SK-N-SH treated with all-trans-retinoic acid at 6 μM for 48 hours (cell line): ENCODE data around the gene GGNBP2.

Experiments used
- ATAC-seq: fragments of 200-7000 bp; cut with Tn5 transposase; 3 replicates; pipeline ENCODE4 v1.9.1; 2020; ENCODE audit warnings: mild to moderate bottlenecking, moderate library complexity
- BACH2 ChIP-seq: fragments of 250-450 bp; sonication (Bioruptor Pico); IDR thresholded peaks from 2 replicates; pipeline ENCODE4 v1.9.0; 2021; ENCODE audit warnings: mild to moderate bottlenecking, borderline replicate concordance
- CSDC2 ChIP-seq: fragments of 250-450 bp; sonication (Bioruptor Pico); IDR thresholded peaks from 2 replicates; pipeline ENCODE4 v1.5.0; 2020; ENCODE audit warnings: mild to moderate bottlenecking, moderate library complexity
- ESRRG ChIP-seq: fragments of 250-450 bp; sonication (Bioruptor Pico); IDR thresholded peaks from 2 replicates; pipeline ENCODE4 v1.6.1; 2021; ENCODE audit warnings: mild to moderate bottlenecking
- GLIS3 ChIP-seq: fragments of 250-450 bp; sonication (Bioruptor Pico); IDR thresholded peaks from 2 replicates; pipeline ENCODE4 v1.5.0; 2020; ENCODE audit warnings: mild to moderate bottlenecking, moderate library complexity
- ISL1 ChIP-seq: fragments of 250-450 bp; sonication (Bioruptor Pico); IDR thresholded peaks from 2 replicates; pipeline ENCODE4 v2.1.2; 2022; ENCODE audit warnings: mild to moderate bottlenecking, moderate library complexity
- OSR1 ChIP-seq: fragments of 250-450 bp; sonication (Bioruptor Pico); IDR thresholded peaks from 2 replicates; pipeline ENCODE4 v1.8.0; 2022; ENCODE audit warnings: moderate library complexity, mild to moderate bottlenecking, inconsistent platforms
- PPARA ChIP-seq: fragments of 250-450 bp; sonication (Bioruptor Pico); IDR thresholded peaks from 2 replicates; pipeline ENCODE4 v1.5.0; 2020; ENCODE audit warnings: mild to moderate bottlenecking, borderline replicate concordance
- RARB ChIP-seq: fragments of 250-450 bp; sonication (Bioruptor Pico); IDR thresholded peaks from 2 replicates; pipeline ENCODE4 v1.8.0; 2021; ENCODE audit warnings: mild to moderate bottlenecking, moderate library complexity
- SNAI2 ChIP-seq: fragments of 250-450 bp; sonication (Bioruptor Pico); IDR thresholded peaks from 2 replicates; pipeline ENCODE4 v1.5.0; 2020; ENCODE audit warnings: mild to moderate bottlenecking, moderate library complexity
- TCF4 ChIP-seq: fragments of 250-450 bp; sonication (Bioruptor Pico); IDR thresholded peaks from 2 replicates; pipeline ENCODE4 v1.8.0; 2021; ENCODE audit warnings: mild to moderate bottlenecking, moderate library complexity, borderline replicate concordance
- TOX ChIP-seq: fragments of 250-450 bp; sonication (Bioruptor Pico); IDR thresholded peaks from 2 replicates; pipeline ENCODE4 v1.8.0; 2021; ENCODE audit warnings: mild to moderate bottlenecking, moderate library complexity, borderline replicate concordance
- ZFP30 ChIP-seq: fragments of 450-650 bp; formaldehyde crosslinking; IDR thresholded peaks from 2 replicates; pipeline ENCODE4 v1.5.0; 2022; ENCODE audit warnings: mild to moderate bottlenecking, moderate library complexity
- ZNF565 ChIP-seq: fragments of 450-650 bp; formaldehyde crosslinking; conservative IDR thresholded peaks from 2 replicates; pipeline ENCODE4 v1.5.0; 2020; ENCODE audit warnings: low read depth, mild to moderate bottlenecking, moderate library complexity
- ZNF70 ChIP-seq: fragments of 450-650 bp; formaldehyde crosslinking; IDR thresholded peaks from 2 replicates; pipeline ENCODE4 v1.5.0; 2020; ENCODE audit warnings: mild to moderate bottlenecking, moderate library complexity
- ZNF8 ChIP-seq: fragments of 450-650 bp; formaldehyde crosslinking; IDR thresholded peaks from 2 replicates; pipeline ENCODE4 v1.5.0; 2020; ENCODE audit warnings: mild to moderate bottlenecking, moderate library complexity
- TF ChIP-seq, protein P1 (sequence below): fragments of 250-450 bp; sonication (Bioruptor Pico); IDR thresholded peaks from 2 replicates; pipeline ENCODE4 v1.5.0; 2020; ENCODE audit warnings: mild to moderate bottlenecking, moderate library complexity
- TF ChIP-seq, protein P2 (sequence below): fragments of 250-450 bp; sonication (Bioruptor Pico); IDR thresholded peaks from 2 replicates; pipeline ENCODE4 v1.5.1; 2021; ENCODE audit warnings: mild to moderate bottlenecking, moderate library complexity
- TF ChIP-seq, protein P3 (sequence below): fragments of 250-450 bp; sonication (Bioruptor Pico); IDR thresholded peaks from 2 replicates; pipeline ENCODE4 v1.5.1; 2020; ENCODE audit warnings: low read depth, mild to moderate bottlenecking, moderate library complexity
- TF ChIP-seq, protein P4 (sequence below): fragments of 250-450 bp; sonication (Bioruptor Pico); IDR thresholded peaks from 2 replicates; pipeline ENCODE4 v1.8.0; 2021; ENCODE audit warnings: low read depth, mild to moderate bottlenecking, moderate library complexity, borderline replicate concordance
- TF ChIP-seq, protein P5 (sequence below): fragments of 250-450 bp; sonication (Bioruptor Pico); IDR thresholded peaks from 2 replicates; pipeline ENCODE4 v1.8.0; 2020; ENCODE audit warnings: mild to moderate bottlenecking, moderate library complexity, borderline replicate concordance

Gene GGNBP2

GRCh38 chr17:36593656-36594316 is 49.1 kb downstream of the GGNBP2 start:
- TF ChIP-seq PPARA (CRISPR knock-in tag) = no peak
- no peak for TF ChIP-seq ZNF70
- no peak for TF ChIP-seq SNAI2 (CRISPR knock-in tag)
- TF ChIP-seq RARB (CRISPR knock-in tag) = no peak
- no peak for TF ChIP-seq GLIS3 (CRISPR knock-in tag)
- TF ChIP-seq, protein P1, sequence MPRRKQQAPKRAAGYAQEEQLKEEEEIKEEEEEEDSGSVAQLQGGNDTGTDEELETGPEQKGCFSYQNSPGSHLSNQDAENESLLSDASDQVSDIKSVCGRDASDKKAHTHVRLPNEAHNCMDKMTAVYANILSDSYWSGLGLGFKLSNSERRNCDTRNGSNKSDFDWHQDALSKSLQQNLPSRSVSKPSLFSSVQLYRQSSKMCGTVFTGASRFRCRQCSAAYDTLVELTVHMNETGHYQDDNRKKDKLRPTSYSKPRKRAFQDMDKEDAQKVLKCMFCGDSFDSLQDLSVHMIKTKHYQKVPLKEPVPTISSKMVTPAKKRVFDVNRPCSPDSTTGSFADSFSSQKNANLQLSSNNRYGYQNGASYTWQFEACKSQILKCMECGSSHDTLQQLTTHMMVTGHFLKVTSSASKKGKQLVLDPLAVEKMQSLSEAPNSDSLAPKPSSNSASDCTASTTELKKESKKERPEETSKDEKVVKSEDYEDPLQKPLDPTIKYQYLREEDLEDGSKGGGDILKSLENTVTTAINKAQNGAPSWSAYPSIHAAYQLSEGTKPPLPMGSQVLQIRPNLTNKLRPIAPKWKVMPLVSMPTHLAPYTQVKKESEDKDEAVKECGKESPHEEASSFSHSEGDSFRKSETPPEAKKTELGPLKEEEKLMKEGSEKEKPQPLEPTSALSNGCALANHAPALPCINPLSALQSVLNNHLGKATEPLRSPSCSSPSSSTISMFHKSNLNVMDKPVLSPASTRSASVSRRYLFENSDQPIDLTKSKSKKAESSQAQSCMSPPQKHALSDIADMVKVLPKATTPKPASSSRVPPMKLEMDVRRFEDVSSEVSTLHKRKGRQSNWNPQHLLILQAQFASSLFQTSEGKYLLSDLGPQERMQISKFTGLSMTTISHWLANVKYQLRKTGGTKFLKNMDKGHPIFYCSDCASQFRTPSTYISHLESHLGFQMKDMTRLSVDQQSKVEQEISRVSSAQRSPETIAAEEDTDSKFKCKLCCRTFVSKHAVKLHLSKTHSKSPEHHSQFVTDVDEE (CRISPR knock-in tag) = no peak
- TF ChIP-seq, protein P2, sequence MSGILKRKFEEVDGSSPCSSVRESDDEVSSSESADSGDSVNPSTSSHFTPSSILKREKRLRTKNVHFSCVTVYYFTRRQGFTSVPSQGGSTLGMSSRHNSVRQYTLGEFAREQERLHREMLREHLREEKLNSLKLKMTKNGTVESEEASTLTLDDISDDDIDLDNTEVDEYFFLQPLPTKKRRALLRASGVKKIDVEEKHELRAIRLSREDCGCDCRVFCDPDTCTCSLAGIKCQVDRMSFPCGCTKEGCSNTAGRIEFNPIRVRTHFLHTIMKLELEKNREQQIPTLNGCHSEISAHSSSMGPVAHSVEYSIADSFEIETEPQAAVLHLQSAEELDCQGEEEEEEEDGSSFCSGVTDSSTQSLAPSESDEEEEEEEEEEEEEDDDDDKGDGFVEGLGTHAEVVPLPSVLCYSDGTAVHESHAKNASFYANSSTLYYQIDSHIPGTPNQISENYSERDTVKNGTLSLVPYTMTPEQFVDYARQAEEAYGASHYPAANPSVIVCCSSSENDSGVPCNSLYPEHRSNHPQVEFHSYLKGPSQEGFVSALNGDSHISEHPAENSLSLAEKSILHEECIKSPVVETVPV (CRISPR knock-in tag) = no peak
- no peak for TF ChIP-seq CSDC2 (CRISPR knock-in tag)
- TF ChIP-seq ISL1 (CRISPR knock-in tag) = no peak
- no peak for TF ChIP-seq ZFP30 (CRISPR knock-in tag)
- TF ChIP-seq TCF4 (CRISPR knock-in tag) = no peak
- TF ChIP-seq TOX (CRISPR knock-in tag) = no peak
- TF ChIP-seq, protein P3, sequence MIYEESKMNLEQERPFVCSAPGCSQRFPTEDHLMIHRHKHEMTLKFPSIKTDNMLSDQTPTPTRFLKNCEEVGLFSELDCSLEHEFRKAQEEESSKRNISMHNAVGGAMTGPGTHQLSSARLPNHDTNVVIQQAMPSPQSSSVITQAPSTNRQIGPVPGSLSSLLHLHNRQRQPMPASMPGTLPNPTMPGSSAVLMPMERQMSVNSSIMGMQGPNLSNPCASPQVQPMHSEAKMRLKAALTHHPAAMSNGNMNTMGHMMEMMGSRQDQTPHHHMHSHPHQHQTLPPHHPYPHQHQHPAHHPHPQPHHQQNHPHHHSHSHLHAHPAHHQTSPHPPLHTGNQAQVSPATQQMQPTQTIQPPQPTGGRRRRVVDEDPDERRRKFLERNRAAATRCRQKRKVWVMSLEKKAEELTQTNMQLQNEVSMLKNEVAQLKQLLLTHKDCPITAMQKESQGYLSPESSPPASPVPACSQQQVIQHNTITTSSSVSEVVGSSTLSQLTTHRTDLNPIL = no peak
- no peak for TF ChIP-seq ZNF565 (CRISPR knock-in tag)
- TF ChIP-seq, protein P4, sequence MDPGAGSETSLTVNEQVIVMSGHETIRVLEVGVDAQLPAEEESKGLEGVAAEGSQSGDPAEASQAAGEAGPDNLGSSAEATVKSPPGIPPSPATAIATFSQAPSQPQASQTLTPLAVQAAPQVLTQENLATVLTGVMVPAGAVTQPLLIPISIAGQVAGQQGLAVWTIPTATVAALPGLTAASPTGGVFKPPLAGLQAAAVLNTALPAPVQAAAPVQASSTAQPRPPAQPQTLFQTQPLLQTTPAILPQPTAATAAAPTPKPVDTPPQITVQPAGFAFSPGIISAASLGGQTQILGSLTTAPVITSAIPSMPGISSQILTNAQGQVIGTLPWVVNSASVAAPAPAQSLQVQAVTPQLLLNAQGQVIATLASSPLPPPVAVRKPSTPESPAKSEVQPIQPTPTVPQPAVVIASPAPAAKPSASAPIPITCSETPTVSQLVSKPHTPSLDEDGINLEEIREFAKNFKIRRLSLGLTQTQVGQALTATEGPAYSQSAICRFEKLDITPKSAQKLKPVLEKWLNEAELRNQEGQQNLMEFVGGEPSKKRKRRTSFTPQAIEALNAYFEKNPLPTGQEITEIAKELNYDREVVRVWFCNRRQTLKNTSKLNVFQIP (CRISPR knock-in tag) = no peak
- ATAC-seq = no peak

GRCh38 chr17:36594626-36595401 is 50.1 kb downstream of the GGNBP2 start:
- ATAC-seq = no peak
- TF ChIP-seq TCF4 (CRISPR knock-in tag) (no peak), CSDC2 (CRISPR knock-in tag) (no peak), PPARA (CRISPR knock-in tag) (no peak), OSR1 (CRISPR knock-in tag) (no peak), ZNF8 (no peak), BACH2 (CRISPR knock-in tag) (no peak), ZNF565 (CRISPR knock-in tag) (no peak)

- no peak for ATAC-seq
- no peak for TF ChIP-seq TCF4 (CRISPR knock-in tag)
- no peak for TF ChIP-seq ZNF8
- TF ChIP-seq, protein P5, sequence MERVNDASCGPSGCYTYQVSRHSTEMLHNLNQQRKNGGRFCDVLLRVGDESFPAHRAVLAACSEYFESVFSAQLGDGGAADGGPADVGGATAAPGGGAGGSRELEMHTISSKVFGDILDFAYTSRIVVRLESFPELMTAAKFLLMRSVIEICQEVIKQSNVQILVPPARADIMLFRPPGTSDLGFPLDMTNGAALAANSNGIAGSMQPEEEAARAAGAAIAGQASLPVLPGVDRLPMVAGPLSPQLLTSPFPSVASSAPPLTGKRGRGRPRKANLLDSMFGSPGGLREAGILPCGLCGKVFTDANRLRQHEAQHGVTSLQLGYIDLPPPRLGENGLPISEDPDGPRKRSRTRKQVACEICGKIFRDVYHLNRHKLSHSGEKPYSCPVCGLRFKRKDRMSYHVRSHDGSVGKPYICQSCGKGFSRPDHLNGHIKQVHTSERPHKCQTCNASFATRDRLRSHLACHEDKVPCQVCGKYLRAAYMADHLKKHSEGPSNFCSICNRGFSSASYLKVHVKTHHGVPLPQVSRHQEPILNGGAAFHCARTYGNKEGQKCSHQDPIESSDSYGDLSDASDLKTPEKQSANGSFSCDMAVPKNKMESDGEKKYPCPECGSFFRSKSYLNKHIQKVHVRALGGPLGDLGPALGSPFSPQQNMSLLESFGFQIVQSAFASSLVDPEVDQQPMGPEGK (CRISPR knock-in tag) = no peak
- no peak for TF ChIP-seq ESRRG (CRISPR knock-in tag)
- TF ChIP-seq ZFP30 (CRISPR knock-in tag) = no peak
Measured at GRCh38 chr17:36597226-36597625, 52.5 kb downstream of the GGNBP2 start.
